NCI-H69 (cell line): ENCODE measurements around the gene CEND1.

ENCODE experiments used
- DNase-seq: peaks from one replicate; lab custom pipeline; 2025; lab: John Stamatoyannopoulos, UW

CEND1 gene

GRCh38 chr11:794766-795633 lies 5.1 kb upstream of the CEND1 start:
- DNase-seq = peak; percentile 38

- DNase-seq = no peak
These were observed 4.3 kb upstream of the CEND1 start for GRCh38 chr11:794013-794765.

- DNase-seq = peak; percentile 56
These were observed 3.7 kb upstream of the CEND1 start for GRCh38 chr11:793556-793955.

- DNase-seq = no peak
These were observed 3.0 kb upstream of the CEND1 start for GRCh38 chr11:792873-793272.

- DNase-seq = no peak
These were observed 2.6 kb upstream of the CEND1 start for GRCh38 chr11:792535-792821.

- DNase-seq = no peak
These were observed 2.0 kb upstream of the CEND1 start for GRCh38 chr11:791658-792534.

- peak; percentile 44 for DNase-seq
These were observed 1.1 kb upstream of the CEND1 start for GRCh38 chr11:790721-791564.

- peak; percentile 36 for DNase-seq
These were observed 643 bp downstream of the CEND1 start for GRCh38 chr11:788953-789940.

- DNase-seq = no peak
These were observed 1.8 kb downstream of the CEND1 start for GRCh38 chr11:788009-788640.

- DNase-seq = no peak
These were observed 2.7 kb downstream of the CEND1 start for GRCh38 chr11:787084-787675.

GRCh38 chr11:786235-787083 lies 3.4 kb downstream of the CEND1 start:
- DNase-seq = no peak

GRCh38 chr11:783581-784015 lies 6.3 kb downstream of the CEND1 start:
- peak; percentile 92 for DNase-seq

- peak; percentile 45 for DNase-seq
These were observed 7.4 kb downstream of the CEND1 start for GRCh38 chr11:782264-783174.

GRCh38 chr11:779955-780532 lies 9.8 kb downstream of the CEND1 start:
- no peak for DNase-seq

GRCh38 chr11:778976-779954 lies 10.6 kb downstream of the CEND1 start:
- no peak for DNase-seq
